Lower lobe of right lung (tissue), 2 donors: ENCODE measurements around the gene SYT1. TPM values are rescaled to one million over a fixed set of nuclear protein-coding genes. Genes with fewer than 3 reads are reported as not detected.

ENCODE experiments used
- ATAC-seq, 2 donors: fragments of 200-7000 bp; cut with Tn5 transposase; one replicate each; pipeline ENCODE4 v1.9.1; 2020 to 2022; ENCODE audit warnings: mild to moderate bottlenecking in 2 of 2, moderate library complexity in 2 of 2
- DNase-seq: peaks from one replicate; pipeline ENCODE4 v3.0.0-alpha.2; 2020
- H3K27ac ChIP-seq: fragments of 200-600 bp; one replicate; pipeline ENCODE4 v1.8.0; 2022
- H3K27me3 ChIP-seq: fragments of 200-600 bp; one replicate; pipeline ENCODE4 v1.8.0; 2022; ENCODE audit warnings: low read depth
- H3K36me3 ChIP-seq: fragments of 200-600 bp; one replicate; pipeline ENCODE4 v1.8.0; 2022; ENCODE audit warnings: mild to moderate bottlenecking
- H3K4me1 ChIP-seq: fragments of 200-600 bp; one replicate; pipeline ENCODE4 v1.8.0; 2022
- H3K4me3 ChIP-seq: fragments of 200-600 bp; one replicate; pipeline ENCODE4 v1.8.0; 2022; ENCODE audit warnings: mild to moderate bottlenecking
- H3K9me3 ChIP-seq: fragments of 200-600 bp; one replicate; pipeline ENCODE4 v1.8.0; 2022
- intact Hi-C: fragments of 100-400 bp; cut with DNase I; formaldehyde crosslinking; loops from one replicate; pipeline ENCODE4 v1.11.0; 2022
- total RNA-seq: library from RNA; stranded (reverse); fragmentation: NEBNext Ultra II Directional; extraction: Animal tissue kit (Norgen Biotek cat#: 25700); gene quantifications from one replicate; pipeline ENCODE4 v1.2.1, GENCODE V29; 2021
- TF ChIP-seq, protein P1 (sequence below): fragments of 200-600 bp; IDR thresholded peaks from one replicate; pipeline ENCODE4 v1.8.0; 2022; ENCODE audit warnings: antibody characterized with exemption, mild to moderate bottlenecking
- donor health status: DM: no; HTN: yes; CAD: no; lungs with severe emphysema.

Gene SYT1
- total RNA-seq, 1 donor from 2014 or later = 0.95 TPM

DNA sequence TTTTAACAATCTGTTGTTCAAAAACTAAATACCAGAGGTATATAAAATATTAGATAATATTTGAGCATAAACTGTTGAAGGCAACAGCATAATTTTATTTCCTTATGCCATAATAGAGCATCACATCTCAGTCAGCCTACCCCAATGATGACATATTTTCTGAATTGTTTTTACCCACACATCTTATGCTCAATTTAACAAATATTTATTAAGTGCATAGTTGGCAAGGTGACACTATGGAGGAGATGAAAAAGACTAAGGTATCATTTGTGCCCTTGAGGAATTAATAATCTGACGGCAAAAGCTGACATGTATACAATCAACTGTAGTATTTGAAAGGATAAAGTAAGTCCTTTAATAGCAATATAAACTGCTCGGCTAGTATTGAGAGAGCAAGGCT, 102.4 kb downstream of the SYT1 start:
- DNase-seq = no peak
- Histone ChIP-seq H3K4me1 (no peaks in the 10 kb centered on the region), H3K4me3 (no peak overlapping the region), H3K9me3 (no peaks in the 10 kb centered on the region), H3K36me3 (no peaks in the 10 kb centered on the region), H3K27me3 (no peaks in the 10 kb centered on the region), H3K27ac (no peak overlapping the region)
- intact Hi-C loops = no loop called here
- ATAC-seq = no peak
- TF ChIP-seq, protein P1, sequence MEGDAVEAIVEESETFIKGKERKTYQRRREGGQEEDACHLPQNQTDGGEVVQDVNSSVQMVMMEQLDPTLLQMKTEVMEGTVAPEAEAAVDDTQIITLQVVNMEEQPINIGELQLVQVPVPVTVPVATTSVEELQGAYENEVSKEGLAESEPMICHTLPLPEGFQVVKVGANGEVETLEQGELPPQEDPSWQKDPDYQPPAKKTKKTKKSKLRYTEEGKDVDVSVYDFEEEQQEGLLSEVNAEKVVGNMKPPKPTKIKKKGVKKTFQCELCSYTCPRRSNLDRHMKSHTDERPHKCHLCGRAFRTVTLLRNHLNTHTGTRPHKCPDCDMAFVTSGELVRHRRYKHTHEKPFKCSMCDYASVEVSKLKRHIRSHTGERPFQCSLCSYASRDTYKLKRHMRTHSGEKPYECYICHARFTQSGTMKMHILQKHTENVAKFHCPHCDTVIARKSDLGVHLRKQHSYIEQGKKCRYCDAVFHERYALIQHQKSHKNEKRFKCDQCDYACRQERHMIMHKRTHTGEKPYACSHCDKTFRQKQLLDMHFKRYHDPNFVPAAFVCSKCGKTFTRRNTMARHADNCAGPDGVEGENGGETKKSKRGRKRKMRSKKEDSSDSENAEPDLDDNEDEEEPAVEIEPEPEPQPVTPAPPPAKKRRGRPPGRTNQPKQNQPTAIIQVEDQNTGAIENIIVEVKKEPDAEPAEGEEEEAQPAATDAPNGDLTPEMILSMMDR = no peak

DNA sequence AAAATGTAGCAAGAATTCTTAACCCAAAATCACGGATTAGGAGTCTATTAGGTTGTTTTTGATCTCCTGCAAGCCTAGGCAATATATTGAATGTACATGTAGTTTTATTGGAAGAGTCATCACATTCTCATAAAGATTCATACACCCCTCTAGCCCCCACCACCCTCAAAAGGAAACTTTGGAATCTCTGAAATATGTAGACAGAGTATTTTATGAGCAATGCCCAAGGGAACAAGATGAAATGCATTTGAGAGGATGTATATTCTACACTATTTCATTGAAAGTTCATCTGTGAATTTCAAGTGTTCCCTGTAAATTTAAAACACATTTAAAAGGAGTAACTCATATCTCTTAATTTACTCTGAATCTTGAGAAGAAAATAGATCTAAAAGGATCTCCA, 103.7 kb downstream of the SYT1 start:
- DNase-seq (no peak), ATAC-seq (no peak)
- no peak overlapping the region for H3K27ac ChIP-seq
- no peaks in the 10 kb centered on the region for H3K27me3 ChIP-seq
- intact Hi-C loops = no loop called here
- TF ChIP-seq, protein P1 = no peak
- H3K9me3 ChIP-seq = no peaks in the 10 kb centered on the region
- no peak overlapping the region for H3K4me3 ChIP-seq
- no peaks in the 10 kb centered on the region for H3K4me1 ChIP-seq
- no peaks in the 10 kb centered on the region for H3K36me3 ChIP-seq

DNA sequence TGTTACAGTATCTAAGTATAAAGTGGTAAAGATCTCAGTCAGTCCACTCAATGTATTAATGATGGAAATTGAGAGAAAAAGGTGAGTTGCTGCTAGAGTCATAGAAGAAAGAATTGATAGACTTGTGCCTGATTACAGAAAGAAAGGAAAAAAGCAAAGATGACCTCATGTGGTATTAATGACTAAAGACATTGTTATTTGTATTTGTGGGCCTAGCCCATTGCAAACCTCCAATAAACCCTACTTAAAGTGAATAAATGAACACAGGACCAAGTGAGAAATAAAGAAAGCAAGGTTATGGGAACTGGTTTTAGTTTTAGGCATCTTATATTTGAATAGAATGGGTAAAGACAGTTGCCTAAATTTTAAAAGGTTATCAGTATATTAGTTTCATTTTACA, 105.5 kb downstream of the SYT1 start:
- H3K36me3 ChIP-seq = no peaks in the 10 kb centered on the region
- H3K9me3 ChIP-seq = no peaks in the 10 kb centered on the region
- intact Hi-C loops = no loop called here
- H3K27ac ChIP-seq = no peak overlapping the region
- no peak overlapping the region for H3K4me3 ChIP-seq
- TF ChIP-seq, protein P1 = no peak
- H3K4me1 ChIP-seq = no peaks in the 10 kb centered on the region
- no peak for DNase-seq
- H3K27me3 ChIP-seq = no peaks in the 10 kb centered on the region
- ATAC-seq = no peak

DNA sequence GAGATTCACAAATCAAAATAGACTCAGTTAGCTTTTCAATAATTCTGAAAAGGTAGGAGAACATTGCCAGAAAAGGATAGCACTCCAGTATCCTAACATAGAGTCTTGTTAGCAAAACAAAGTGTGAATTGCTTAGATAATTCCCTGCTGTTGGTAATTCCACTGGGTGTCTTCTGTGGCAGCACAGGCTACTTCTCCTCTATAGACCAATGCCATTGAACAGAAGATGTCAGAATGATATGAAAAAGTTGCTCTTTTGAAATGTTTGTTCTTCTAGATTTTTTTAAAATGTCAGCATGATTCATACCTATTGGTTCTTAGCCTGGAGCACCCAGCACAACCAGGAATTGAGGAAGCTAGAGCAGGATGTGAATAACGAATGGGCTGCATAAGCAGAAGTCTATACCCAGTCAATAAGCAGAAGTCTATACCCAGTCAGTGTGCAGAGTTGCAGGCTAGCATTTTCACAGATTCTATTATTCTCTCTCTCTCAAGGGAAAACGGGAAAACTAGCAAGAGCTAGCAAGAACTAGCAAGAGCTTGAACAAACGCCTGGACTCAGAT, 112.8 kb downstream of the SYT1 start:
- intact Hi-C loops = no loop called here
- ATAC-seq (peak in 1 of 2 donors; percentile 83), DNase-seq (no peak)
- TF ChIP-seq, protein P1 = no peak
- no peaks in the 10 kb centered on the region for H3K27me3 ChIP-seq
- no peaks in the 10 kb centered on the region for H3K9me3 ChIP-seq
- H3K27ac ChIP-seq = no peak overlapping the region
- no peak overlapping the region for H3K4me3 ChIP-seq
- no peaks in the 10 kb centered on the region for H3K4me1 ChIP-seq
- H3K36me3 ChIP-seq = no peaks in the 10 kb centered on the region

DNA sequence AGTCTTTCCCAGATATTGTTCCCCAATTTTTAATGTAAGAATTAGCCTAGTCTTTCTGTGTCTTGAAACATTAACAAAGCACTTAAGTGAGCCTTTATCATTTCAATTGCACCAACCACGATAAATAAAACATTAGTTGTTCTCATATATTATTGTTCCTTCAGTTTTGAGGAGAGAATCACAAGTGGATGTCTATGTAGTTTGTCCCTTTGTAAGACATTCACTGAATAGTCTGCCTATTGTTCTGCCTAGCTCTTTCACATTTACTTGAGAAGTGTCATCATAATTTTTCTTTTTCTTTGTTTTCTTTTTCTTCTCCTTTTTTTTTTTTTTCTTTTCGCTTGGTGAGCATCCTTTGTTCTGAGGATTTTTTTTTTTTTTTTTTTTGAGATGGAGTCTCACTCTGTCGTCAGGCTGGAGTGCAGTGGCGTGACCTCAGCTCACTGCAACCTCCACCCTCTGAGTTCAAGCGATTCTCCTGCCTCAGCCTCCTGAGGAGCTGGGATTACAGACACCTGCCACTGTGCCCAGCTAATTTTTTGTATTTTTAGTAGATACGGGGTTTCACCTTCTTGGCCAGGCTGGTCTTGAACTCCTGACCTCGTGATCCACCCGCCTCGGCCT, 129.7 kb downstream of the SYT1 start:
- DNase-seq = no peak
- Histone ChIP-seq H3K27ac (no peak overlapping the region), H3K4me1 (no peaks in the 10 kb centered on the region), H3K9me3 (no peaks in the 10 kb centered on the region), H3K36me3 (no peaks in the 10 kb centered on the region), H3K4me3 (no peak overlapping the region), H3K27me3 (no peaks in the 10 kb centered on the region)
- TF ChIP-seq, protein P1 = no peak
- intact Hi-C loops = no loop called here
- ATAC-seq = no peak
